H7 (cell line): ENCODE data around the gene ARHGEF4. TPM values are rescaled to one million over a fixed set of nuclear protein-coding genes. Genes with fewer than 3 reads are reported as not detected.

ENCODE experiments used
- DNase-seq: peaks from one replicate; pipeline ENCODE4 v3.0.0; 2012
- H3K27me3 ChIP-seq: 2 replicates; pipeline ENCODE4 v1.6.0; 2011; ENCODE audit warnings: mild to moderate bottlenecking, low read length; ENCODE audit not compliant: control insufficient read depth, insufficient read depth
- H3K36me3 ChIP-seq: replicated peaks from 2 replicates; pipeline ENCODE4 v1.5.1; 2011; ENCODE audit warnings: low read length; ENCODE audit not compliant: control insufficient read depth, insufficient read depth
- H3K4me3 ChIP-seq: 2 replicates; pipeline ENCODE4 v1.5.1; 2011; ENCODE audit warnings: low read depth, mild to moderate bottlenecking, control low read depth, low read length, moderate library complexity; ENCODE audit not compliant: insufficient read depth
- total RNA-seq: library from RNA; depleted of rRNA; stranded (reverse); fragments of >200 nt; shearing (Covaris generic); gene quantifications from 2 replicates; pipeline ENCODE4 v1.2.3, GENCODE V29; 2014

ARHGEF4 gene
- total RNA-seq, 1 experiment from 2014 or later = 15.6 TPM

DNA sequence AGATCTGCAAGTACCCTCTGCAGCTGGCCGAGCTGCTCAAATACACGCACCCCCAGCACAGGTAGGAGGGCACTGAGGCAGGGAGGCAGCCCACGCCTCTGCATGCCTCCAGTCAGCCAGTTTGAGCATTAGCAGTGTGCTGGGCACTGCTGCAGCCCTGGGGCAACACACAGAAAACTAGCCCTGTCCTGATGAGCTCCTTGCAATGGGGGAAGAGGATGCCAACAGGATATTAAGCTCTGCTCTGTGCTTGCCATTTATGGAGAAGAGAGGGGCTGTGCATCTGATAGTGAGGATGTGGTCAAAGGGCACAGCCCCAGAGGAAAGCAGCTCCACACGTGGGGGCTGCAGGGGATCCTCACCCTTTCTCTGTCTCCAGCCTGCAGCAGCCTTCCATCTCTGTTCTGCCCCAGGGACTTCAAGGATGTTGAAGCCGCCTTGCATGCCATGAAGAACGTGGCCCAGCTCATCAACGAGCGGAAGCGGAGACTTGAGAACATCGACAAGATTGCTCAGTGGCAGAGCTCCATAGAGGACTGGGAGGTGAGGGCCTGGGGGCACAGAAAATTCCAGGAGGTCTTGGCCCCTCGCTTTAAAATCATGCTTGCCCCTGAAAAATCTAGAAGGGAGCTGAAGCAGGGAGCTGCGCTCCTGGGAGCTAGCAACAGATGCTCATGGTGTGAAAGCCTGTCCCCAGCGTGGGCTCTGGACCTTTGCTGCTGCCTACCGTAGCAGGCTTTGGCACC lies 204.9 kb downstream of the ARHGEF4 start:
- Histone ChIP-seq H3K4me3 (no peak overlapping the region), H3K36me3 (no peaks in the 10 kb centered on the region; the same call in 1 of the 2 replicates), H3K27me3 (peaks cover 2% of the 10 kb centered on the region; the same call in 1 of the 2 replicates)
- DNase-seq = no peak

DNA sequence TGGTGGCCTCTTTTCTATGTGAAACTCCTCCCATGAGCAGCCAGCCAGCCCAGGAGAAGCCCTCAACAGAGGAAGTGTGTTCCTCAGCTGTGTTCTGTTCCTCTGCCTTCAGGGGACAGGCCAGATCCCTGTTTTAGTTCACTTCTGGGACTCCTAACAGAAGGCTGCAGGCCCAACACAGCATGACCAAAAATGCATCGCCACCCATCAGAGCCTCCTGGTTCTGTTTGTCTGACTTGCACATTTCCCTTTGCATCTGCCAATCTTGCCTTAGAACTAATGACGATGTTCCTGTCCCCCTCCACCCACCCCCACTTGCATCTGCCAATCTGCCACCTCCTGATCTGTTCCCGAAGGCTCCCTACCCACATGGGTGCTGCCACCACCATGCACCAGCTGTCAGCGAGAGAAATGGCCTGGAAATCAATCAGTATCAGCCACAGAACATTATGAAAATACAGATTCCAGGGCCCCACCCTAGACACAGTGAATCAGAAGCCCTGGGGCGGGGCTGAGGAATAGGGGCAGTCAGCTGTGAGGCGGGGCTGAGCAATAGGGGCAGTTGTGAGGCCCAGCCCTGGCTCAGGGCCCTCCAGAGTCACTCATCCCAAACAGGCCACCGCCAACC lies 205.5 kb downstream of the ARHGEF4 start:
- Histone ChIP-seq H3K4me3 (no peak overlapping the region), H3K36me3 (peaks cover 3% of the 10 kb centered on the region), H3K27me3 (no peaks in the 10 kb centered on the region; the same call in 1 of the 2 replicates)
- peak; percentile 62 for DNase-seq

DNA sequence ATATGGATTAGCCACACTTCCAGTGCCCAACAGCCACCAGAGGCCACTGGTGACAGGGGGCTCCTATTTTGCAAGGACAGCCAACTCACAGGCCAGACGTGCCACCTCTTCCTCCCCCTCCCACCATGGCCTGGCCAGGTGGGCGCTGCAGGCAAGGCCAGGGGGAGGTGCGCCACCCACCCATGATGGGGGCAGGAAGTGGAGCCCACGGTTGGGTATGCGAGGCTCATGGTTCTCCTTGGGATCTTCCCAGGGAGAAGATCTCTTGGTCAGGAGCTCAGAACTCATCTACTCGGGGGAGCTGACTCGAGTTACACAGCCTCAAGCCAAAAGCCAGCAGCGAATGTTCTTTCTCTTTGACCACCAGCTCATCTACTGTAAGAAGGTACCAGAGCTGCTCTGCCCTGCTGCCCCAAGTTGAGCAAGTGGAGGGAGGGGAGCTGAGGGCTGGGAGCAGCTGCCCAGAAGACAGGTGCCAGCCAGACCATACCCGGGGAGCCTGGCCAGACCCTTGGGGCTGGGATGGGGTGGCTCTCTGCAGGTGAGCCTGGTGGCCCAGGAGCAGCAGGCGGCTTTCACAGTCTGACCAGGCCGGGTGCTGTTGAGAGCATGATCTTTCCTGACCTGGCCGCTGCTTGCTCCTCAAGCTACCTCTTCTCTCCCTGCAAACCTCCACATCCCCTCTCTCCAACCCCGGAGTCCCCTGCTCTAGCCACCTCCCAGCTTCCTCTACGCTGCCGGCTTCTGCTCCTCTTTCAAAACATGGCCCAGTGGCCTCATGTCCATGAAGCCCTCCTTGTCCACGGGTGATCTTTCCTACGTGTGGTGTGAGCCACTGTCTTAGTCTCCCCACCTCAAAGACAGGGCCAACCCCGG lies 206.7 kb downstream of the ARHGEF4 start:
- H3K36me3 ChIP-seq = peaks cover 6% of the 10 kb centered on the region
- no peaks in the 10 kb centered on the region for H3K27me3 ChIP-seq
- no peak overlapping the region for H3K4me3 ChIP-seq
- DNase-seq = peak; percentile 54

DNA sequence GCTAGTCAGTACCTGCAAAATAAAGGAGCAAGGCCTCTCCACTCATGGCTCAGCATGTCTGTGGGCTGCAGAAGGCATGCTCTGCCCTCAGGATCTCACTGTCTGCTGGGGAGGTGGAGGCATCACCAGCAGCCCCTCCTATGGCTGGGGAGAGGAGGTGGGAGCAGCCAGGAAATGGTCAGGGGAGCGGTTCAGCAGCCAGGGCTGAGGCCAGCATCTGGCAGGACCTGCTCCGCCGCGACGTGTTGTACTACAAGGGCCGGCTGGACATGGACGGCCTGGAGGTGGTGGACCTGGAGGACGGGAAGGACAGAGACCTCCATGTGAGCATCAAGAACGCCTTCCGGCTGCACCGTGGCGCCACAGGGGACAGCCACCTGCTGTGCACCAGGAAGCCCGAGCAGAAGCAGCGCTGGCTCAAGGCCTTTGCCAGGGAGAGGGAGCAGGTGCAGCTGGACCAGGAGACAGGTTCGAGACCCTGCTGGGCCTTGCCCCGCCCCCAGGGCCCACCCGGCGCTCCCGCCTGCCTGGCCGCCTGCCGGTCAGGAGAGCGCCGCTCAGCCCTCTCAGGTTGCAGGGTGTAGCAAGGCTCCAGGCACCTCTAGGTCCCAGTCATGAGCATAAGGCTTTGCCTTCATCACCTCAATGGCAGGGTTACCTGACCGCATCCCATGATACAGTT lies 207.5 kb downstream of the ARHGEF4 start:
- Histone ChIP-seq H3K4me3 (no peak overlapping the region), H3K27me3 (no peaks in the 10 kb centered on the region), H3K36me3 (peaks cover 10% of the 10 kb centered on the region)
- DNase-seq = peak; percentile 79

GRCh38 chr2:131044757-131045150 lies 208.0 kb downstream of the ARHGEF4 start:
- DNase-seq = no peak
- Histone ChIP-seq H3K4me3 (no peak overlapping the region), H3K36me3 (peaks cover 10% of the 10 kb centered on the region)

DNA sequence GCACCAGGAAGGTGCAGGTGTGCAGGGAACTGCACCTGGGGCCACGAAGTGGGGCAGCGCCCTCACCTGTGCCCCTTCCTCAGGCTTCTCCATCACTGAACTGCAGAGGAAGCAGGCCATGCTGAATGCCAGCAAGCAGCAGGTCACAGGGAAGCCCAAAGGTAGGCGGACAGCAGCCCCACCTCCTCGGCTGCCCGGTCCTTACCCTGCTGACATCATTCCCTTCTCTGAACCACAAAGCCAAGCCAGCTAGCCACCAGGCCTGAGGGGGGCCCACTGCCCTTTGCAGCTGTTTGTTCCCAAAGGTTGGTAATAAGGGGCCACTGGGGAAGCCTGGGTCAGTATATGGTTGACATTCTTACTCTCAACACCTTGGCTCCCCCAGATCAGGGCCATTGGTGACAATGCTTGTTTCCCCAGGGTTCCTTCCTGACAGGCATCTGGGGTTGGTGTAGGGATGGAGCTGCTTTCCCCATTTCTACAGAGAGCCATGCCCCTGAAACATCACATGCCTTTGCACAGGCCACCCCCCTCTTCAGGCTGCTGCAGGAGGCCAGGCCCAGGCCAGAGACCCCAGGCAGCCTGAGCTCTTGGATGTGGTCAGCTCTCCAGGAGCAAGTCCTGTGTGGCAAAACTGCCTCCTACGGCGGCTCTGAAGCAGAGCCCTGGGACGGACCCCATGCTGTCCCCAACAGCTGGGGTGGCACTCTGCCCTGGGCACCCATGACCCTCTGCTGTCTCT lies 208.7 kb downstream of the ARHGEF4 start:
- peak; percentile 63 for DNase-seq
- H3K36me3 ChIP-seq = peaks cover 12% of the 10 kb centered on the region
- H3K4me3 ChIP-seq = no peak overlapping the region
- H3K27me3 ChIP-seq = no peaks in the 10 kb centered on the region

More at GRCh38 chr2:131044757-131045150, 208.0 kb downstream of the ARHGEF4 start:
- no peaks in the 10 kb centered on the region for H3K27me3 ChIP-seq

- peak; percentile 61 for DNase-seq
- Histone ChIP-seq H3K36me3 (peaks cover 12% of the 10 kb centered on the region), H3K4me3 (no peak overlapping the region), H3K27me3 (no peaks in the 10 kb centered on the region)
These were observed 209.6 kb downstream of the ARHGEF4 start for GRCh38 chr2:131046028-131046917.

- Histone ChIP-seq H3K27me3 (no peaks in the 10 kb centered on the region), H3K4me3 (no peak overlapping the region), H3K36me3 (peaks cover 15% of the 10 kb centered on the region)
- DNase-seq = peak; percentile 51
These were observed 210.4 kb downstream of the ARHGEF4 start for GRCh38 chr2:131046918-131047652.

GRCh38 chr2:131047920-131048560 lies 211.3 kb downstream of the ARHGEF4 start:
- no peak for DNase-seq
- Histone ChIP-seq H3K36me3 (peaks cover 22% of the 10 kb centered on the region), H3K27me3 (no peaks in the 10 kb centered on the region), H3K4me3 (no peak overlapping the region)

DNA sequence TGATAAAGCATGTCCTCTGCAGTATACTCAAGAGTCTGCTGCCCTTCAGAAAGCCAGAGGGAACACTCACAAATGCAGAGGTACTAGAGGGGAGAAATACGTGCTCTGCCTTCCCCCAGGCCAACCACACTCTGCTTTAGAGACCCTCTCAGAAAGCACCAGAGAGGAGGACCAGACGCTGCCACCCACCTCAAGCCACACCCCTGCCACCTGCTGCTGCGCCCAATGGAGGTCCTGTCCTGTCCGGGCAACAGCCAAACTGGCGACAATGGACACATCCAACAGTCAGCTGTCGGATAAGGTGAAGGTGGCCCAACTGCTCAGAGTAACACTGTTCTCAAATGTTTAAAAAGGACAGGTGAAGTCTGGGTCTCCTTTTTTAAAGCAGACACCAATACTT lies 211.9 kb downstream of the ARHGEF4 start:
- DNase-seq = no peak
- Histone ChIP-seq H3K36me3 (peaks cover 24% of the 10 kb centered on the region), H3K27me3 (no peaks in the 10 kb centered on the region), H3K4me3 (no peak overlapping the region)

GRCh38 chr2:131049150-131049718 lies 212.5 kb downstream of the ARHGEF4 start:
- Histone ChIP-seq H3K36me3 (peaks cover 26% of the 10 kb centered on the region), H3K4me3 (no peak overlapping the region), H3K27me3 (no peaks in the 10 kb centered on the region)
- no peak for DNase-seq

GRCh38 chr2:131050896-131051295 lies 214.2 kb downstream of the ARHGEF4 start:
- no peak overlapping the region for H3K4me3 ChIP-seq
- no peaks in the 10 kb centered on the region for H3K27me3 ChIP-seq
- DNase-seq = no peak
- H3K36me3 ChIP-seq = peaks cover 39% of the 10 kb centered on the region
